ENCODE data around the gene F8. TPM values are rescaled to one million over a fixed set of nuclear protein-coding genes. Genes with fewer than 3 reads are reported as not detected.

Gene F8
- total RNA-seq, 4 donors from 2014 or later, result 12.5 to 26.5 (median 19.1) TPM

DNA sequence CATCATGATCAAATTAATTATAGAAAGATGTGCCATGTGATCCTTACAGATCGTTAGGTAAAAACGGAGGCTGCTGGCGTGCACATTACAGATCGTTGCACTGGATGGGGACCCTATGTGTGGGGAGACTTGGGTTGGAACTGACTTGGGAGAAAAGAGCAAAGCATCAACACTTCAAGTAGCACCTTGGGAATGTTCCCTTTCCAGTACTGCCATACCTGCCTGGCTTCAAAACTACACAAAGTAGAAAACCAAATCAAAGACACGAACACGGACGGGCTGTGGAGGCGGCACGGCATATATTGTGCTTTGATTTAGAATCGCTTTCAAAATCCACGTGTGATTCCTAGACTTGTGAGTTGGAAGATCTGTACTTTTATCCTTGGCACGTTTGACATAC is 47.5 kb upstream of the F8 start:
- no peaks in the 10 kb centered on the region for H3K9me3 ChIP-seq
- peaks cover 0 to 56% (median 0%) of the 10 kb centered on the region in 3 donors for H3K4me1 ChIP-seq
- H3K36me3 ChIP-seq, result peaks cover 0 to 5% of the 10 kb centered on the region in 2 donors
- no peaks in the 10 kb centered on the region for H3K27me3 ChIP-seq
- ATAC-seq, result no peak
- H3K27ac ChIP-seq, result peak overlapping the region; percentile 74 to 99 (median 90)
- WGBS, 2 donors (ENCODE audit: low coverage in 1 of 2), result 4 to 38% methylated on average over 9 to 11 of the region's 12 CpGs
- H3K4me3 ChIP-seq, result peak overlapping the region; percentile 64 to 99
- TF ChIP-seq POLR2AphosphoS5 (IDR thresholded peaks at IDR 0.05) (no peak), POLR2A (IDR thresholded peaks at IDR 0.05) (no peak), EP300 (IDR thresholded peaks at IDR 0.05) (no peak)
- TF ChIP-seq, protein P1, sequence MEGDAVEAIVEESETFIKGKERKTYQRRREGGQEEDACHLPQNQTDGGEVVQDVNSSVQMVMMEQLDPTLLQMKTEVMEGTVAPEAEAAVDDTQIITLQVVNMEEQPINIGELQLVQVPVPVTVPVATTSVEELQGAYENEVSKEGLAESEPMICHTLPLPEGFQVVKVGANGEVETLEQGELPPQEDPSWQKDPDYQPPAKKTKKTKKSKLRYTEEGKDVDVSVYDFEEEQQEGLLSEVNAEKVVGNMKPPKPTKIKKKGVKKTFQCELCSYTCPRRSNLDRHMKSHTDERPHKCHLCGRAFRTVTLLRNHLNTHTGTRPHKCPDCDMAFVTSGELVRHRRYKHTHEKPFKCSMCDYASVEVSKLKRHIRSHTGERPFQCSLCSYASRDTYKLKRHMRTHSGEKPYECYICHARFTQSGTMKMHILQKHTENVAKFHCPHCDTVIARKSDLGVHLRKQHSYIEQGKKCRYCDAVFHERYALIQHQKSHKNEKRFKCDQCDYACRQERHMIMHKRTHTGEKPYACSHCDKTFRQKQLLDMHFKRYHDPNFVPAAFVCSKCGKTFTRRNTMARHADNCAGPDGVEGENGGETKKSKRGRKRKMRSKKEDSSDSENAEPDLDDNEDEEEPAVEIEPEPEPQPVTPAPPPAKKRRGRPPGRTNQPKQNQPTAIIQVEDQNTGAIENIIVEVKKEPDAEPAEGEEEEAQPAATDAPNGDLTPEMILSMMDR (IDR thresholded peaks at IDR 0.05), result no peak

DNA sequence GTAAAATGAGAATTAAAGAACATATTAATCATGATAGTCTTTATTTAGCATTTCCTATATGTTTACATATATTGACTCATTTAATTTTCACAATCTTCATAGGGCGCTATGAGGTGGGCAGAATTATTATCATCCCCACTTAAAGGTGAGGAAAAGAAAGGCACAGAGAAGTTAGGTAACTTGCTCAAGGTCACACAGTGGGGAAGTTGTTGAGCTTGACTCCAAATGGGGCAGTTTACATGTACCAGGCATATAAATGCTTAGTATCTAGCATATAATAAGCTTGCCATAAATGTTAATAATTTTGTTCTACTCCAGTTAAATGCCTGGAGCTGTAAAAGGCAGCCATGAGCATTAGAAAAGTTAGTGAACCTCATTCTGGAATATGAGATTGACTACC is 46.9 kb upstream of the F8 start:
- Histone ChIP-seq H3K4me1 (peaks cover 0 to 60% (median 0%) of the 10 kb centered on the region in 3 donors), H3K27me3 (no peaks in the 10 kb centered on the region), H3K36me3 (peaks cover 0 to 5% of the 10 kb centered on the region in 2 donors), H3K9me3 (no peaks in the 10 kb centered on the region), H3K4me3 (peak overlapping the region; percentile 64 to 99), H3K27ac (peak overlapping the region in 1 of 4 donors; percentile 89)
- TF ChIP-seq POLR2A (IDR thresholded peaks at IDR 0.05) (no peak), EP300 (IDR thresholded peaks at IDR 0.05) (no peak), POLR2AphosphoS5 (IDR thresholded peaks at IDR 0.05) (no peak)
- TF ChIP-seq, protein P1 (IDR thresholded peaks at IDR 0.05), result no peak
- no peak for ATAC-seq
- 60 to 100% methylated on average over 1 of the region's 1 CpG for WGBS, 2 donors (ENCODE audit: low coverage in 1 of 2)

DNA sequence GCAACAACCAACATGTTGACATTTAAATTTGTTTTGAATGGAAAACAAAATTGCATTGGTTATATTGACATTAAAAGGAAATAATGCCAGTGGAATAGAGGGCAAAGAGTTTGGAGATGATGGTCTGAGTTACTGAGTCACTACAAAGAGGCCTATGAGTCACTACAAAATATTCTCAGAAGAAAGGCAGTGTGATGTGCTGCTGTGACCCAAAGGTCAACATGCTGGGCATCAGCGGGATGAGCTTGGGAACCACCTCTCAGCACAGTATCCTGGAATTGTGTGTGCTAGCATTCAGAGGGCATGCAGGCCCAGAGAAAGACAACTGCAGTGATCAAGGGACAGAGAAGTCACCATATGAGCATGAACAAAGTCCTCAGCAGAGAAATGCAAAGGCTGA is 45.6 kb upstream of the F8 start:
- no peak for ATAC-seq
- 27 to 56% methylated on average over 1 of the region's 1 CpG for WGBS, 2 donors (ENCODE audit: low coverage in 1 of 2)
- TF ChIP-seq, protein P1 (IDR thresholded peaks at IDR 0.05), result no peak
- TF ChIP-seq POLR2AphosphoS5 (IDR thresholded peaks at IDR 0.05) (no peak), POLR2A (IDR thresholded peaks at IDR 0.05) (no peak)
- H3K27ac ChIP-seq, result no peak overlapping the region
- H3K36me3 ChIP-seq, result no peaks in the 10 kb centered on the region
- H3K4me3 ChIP-seq, result no peak overlapping the region
- H3K27me3 ChIP-seq, result no peaks in the 10 kb centered on the region
- H3K9me3 ChIP-seq, result no peaks in the 10 kb centered on the region
- peaks cover 0 to 53% (median 0%) of the 10 kb centered on the region in 3 donors for H3K4me1 ChIP-seq

DNA sequence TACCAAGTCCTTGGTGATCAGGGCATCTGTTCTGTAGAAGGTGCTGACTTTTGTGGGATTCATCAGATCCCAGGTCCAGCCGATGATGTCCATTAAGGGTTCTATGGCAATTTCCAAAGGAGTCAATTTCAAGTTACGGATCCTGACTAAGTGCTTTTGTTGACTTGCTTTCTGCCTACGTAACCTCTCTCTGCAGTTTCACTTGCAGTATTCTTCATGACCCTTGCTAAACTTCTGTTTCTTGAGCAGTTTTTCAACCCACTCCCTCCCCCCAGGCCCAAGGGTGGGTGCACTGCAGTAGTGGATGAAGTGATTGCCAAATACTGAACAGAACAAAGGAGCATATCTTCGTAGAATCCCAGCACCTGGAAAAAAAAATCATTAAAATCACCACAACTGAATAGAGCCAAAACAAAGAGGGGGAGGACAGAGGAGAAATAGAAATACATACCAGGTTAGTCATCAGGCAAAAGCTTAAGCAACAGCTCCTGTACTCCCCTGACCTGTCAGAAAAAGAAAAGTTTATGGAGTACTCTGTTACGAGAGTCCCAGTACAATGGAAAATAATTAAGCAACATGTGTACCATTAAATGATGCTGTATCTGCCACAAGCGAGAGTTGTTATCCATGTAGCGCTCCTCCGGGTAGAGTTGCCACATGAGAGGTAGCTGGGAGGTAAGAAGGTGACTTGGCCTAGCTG is 42.7 kb upstream of the F8 start:
- TF ChIP-seq POLR2A (IDR thresholded peaks at IDR 0.05) (no peak), EP300 (IDR thresholded peaks at IDR 0.05) (no peak), POLR2AphosphoS5 (IDR thresholded peaks at IDR 0.05) (no peak)
- TF ChIP-seq, protein P1 (IDR thresholded peaks at IDR 0.05), result no peak
- WGBS, 2 donors (ENCODE audit: low coverage in 1 of 2), result 67 to 81% methylated on average over 1 to 6 of the region's 8 CpGs
- Histone ChIP-seq H3K9me3 (no peaks in the 10 kb centered on the region), H3K4me1 (peaks cover 0 to 48% (median 0%) of the 10 kb centered on the region in 3 donors), H3K27me3 (no peaks in the 10 kb centered on the region), H3K27ac (peak overlapping the region in 3 of 4 donors; percentile 14 to 45 (median 43)), H3K4me3 (no peak overlapping the region), H3K36me3 (peaks cover 0 to 3% of the 10 kb centered on the region in 2 donors)
- peak; percentile 58 for ATAC-seq

DNA sequence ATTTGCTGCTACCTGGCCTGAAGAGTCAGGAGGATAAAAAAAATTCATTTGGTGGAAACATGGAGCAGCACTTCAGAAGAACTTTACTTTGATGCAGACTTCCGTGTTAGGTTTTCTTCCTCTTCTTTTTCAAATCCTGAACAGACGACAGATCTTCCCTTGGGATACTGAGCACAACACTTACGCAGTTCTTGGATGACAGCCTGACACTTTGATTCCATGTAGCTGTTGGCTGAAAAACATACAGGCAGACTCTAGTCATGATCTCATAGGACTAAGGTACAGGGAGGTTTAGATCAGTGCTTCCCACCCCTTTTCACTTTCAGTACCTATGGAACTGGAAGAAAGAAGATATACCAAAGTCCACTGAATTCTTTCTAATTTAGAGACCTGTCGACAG is 39.2 kb upstream of the F8 start:
- Histone ChIP-seq H3K36me3 (peaks cover 0 to 7% of the 10 kb centered on the region in 2 donors), H3K4me1 (peaks cover 0 to 31% (median 0%) of the 10 kb centered on the region in 3 donors), H3K27ac (peak overlapping the region in 1 of 4 donors; percentile 27), H3K9me3 (no peaks in the 10 kb centered on the region), H3K27me3 (no peaks in the 10 kb centered on the region), H3K4me3 (no peak overlapping the region)
- TF ChIP-seq POLR2AphosphoS5 (IDR thresholded peaks at IDR 0.05), result no peak
- TF ChIP-seq, protein P1 (IDR thresholded peaks at IDR 0.05), result no peak
- TF ChIP-seq EP300 (IDR thresholded peaks at IDR 0.05), result no peak
- no peak for TF ChIP-seq POLR2A (IDR thresholded peaks at IDR 0.05)
- peak; percentile 30 for ATAC-seq
- WGBS, 2 donors (ENCODE audit: low coverage in 1 of 2), result 55 to 67% methylated on average over 4 of the region's 4 CpGs
